Measurements from ENCODE around the gene NFATC3.

NFATC3 gene

DNA sequence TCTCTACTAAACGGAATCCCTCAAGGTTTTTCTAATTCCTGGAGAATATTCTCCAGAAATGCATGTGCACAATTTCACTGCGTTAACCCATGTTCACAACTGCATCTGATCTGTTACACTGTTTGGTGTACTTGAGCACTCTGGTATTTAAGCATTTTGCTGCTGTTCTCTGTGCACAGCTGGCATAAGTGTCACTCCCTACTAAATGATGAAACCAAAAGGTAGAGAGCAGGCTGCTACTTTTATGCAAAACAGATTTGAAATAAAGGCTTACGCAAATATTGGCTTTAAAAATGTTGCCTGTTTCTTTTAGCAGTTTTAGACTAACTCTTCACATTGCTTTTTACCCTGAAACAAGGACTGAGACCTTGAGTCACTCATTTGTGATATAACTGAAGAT is 109.1 kb downstream of the NFATC3 start:
- no peak for DNase-seq

DNA sequence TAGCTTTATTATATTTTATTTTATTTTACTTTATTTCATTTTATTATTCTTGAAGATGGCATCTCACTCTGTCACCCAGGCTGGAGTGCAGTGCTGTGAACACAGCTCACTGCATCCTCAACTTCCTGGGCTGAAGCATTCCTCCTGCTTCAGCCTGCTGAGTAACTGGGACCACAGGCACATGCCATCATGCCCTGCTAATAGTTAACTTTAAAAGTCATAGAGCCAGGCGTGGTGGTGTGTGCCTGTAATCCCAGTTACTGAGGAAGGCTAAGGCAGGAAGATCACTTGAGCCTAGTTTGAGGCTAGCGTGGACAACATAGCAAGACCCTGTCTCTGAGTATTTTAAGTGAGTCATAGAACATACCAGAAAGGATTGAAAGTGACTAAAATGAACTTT is 112.1 kb downstream of the NFATC3 start:
- no peak for DNase-seq

DNA sequence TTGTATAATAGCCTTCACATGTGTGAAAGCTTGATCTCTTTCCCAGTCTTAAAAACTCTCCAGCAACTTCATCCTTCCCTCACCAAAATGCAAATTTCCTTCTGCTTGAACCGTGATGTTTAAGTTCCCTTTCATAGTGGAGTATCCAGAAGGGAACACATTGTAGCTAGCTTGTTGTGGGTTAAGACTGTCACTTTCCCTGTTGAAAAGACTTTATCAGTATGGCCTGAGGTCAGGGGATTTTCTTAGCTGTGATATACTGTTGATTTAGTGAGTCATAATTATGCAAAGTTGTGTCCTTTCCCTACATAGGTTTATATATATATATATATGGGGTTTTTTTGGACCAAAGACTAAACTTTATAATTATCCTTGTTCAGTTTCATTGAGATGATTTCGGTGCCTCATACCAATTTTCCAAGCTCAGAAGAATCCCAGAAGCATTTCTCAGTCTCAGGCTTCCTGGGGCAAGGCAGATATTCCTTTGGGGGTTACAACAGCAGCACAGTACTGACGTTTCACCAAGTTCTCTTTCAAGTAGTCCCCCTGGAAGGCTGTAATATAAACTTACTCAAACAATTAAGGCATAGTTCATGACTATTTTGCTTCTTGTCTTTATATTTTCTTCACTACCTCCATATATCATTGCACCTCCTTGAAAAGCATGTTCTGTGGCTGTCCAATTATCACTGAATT is 115.1 kb downstream of the NFATC3 start:
- no peak for DNase-seq

GRCh38 chr16:68202091-68202519 is 116.9 kb downstream of the NFATC3 start:
- no peak for DNase-seq

DNA sequence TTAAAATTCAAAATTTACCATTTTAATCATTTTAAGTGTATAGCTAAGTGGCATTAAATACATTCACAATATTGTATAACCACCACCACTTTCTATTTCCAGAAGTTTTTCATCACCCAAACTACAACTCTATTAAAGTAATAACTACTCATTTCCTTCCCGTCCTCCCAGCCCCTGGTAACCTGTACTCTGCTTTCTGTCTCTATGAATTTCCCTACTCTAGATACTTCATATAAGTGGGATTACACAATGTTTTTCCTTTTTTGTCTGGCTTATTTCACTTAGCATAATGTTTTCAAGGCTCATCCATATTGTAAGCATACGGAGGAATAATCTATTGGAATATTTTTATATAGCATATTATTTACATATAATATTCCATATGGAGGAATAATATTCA is 121.1 kb downstream of the NFATC3 start:
- DNase-seq: no peak

- DNase-seq: no peak
These were observed 129.6 kb downstream of the NFATC3 start for GRCh38 chr16:68214726-68215125.

GRCh38 chr16:68215302-68215701 is 130.1 kb downstream of the NFATC3 start:
- no peak for DNase-seq

GRCh38 chr16:68216240-68216639 is 131.1 kb downstream of the NFATC3 start:
- DNase-seq: no peak

DNA sequence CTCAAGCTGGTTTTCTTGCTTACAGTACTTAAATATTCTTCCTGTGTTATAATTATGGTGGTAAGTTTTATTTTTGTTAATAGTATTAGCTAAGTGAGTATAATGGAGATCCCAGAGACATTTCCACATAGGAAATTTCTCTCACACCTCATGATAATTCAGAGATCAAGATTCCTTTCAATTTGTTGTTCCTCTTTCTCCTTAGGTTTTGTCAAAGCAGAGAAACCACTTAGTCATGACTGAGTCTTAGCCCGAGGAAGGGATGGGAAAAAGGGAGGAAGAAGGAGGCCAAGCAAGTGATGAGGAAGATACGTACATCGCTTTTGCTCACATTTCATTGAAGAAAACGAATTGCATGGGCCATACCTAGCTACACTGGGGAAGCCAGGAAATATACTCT is 132.3 kb downstream of the NFATC3 start:
- no peak for DNase-seq

- DNase-seq: no peak
These were observed 134.7 kb downstream of the NFATC3 start for GRCh38 chr16:68219725-68220351.

DNA sequence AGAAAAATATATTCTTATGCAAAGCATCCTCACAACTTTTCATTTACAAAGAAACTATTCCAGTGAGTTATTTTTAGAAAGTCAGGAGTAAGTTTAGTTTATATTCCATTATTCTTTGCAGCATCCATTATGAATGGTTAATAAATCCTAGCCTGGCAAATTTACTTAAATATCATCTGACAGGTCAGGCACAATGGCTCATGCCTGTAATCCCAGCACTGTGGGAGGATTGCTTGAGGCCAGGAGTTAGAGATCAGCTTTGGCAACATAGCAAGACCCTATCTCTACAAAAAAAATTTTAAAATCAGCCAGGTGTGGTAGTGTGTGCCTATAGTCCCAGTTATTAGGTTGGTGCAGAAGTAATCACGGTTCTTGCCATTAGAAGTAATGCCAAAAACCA is 137.9 kb downstream of the NFATC3 start:
- no peak for DNase-seq

- DNase-seq: no peak
These were observed 140.9 kb downstream of the NFATC3 start for GRCh38 chr16:68226116-68226515.

DNA sequence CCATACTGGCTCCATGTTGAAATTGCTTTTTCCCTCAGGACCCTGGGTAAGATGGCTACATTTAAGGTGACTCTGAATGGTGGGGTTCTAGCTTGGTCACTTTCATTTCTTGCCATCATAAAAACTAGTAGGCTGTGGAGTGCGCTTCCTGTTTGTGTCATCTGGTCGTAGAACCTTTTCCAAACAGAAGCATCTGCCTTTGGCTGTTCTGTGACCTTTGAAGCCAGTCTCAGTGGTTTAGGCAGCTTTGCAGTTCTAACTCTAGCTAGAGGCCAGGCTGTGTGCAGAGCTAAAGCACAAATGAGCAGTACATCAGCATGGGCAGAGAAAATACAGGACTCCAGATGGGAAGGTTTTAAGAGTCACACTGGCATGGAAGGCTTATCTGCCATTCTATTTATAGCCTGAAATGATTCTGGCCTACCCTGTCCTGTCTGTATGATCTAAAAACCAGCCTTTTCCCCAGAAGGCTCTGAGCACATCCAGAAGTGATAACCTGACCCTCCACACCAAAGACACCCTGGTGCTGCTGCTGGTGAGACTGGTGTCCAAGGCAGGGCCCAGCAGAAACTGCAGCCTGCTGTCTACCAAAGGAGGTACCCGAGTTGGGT is 142.1 kb downstream of the NFATC3 start:
- DNase-seq: no peak

DNA sequence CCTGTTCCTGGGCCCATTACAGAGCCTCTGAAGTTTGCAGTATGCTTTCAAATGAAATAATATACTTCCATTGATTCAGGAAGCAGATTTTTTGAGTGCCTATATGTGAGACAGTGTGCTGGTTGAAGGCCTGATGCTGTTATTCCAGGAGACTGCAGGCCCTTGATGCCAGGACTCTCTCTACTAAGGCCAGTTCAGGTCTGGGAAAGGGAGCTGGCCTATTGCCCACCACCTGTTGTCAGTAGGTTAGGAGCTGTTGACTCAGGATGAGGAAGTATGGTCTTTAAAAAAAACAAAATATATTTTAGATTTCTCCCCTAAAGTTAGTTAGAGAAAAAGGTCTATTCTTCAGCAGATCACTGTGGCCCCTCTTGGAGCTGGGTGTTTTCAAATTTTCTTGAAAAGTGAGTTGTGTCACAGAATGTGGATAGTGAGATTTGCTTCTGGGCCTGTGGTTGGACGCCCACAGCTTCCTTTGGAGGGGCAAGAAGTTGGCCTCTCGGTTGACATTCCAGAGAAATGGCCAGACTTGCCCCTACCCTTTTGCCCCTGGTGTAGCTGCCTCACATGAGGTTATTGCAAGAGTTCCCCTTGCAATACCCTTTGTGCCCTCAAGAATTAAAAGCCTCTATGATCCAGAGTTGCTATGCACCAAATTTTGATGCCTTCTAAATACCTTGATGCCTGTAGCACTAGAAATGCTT is 142.8 kb downstream of the NFATC3 start:
- no peak for DNase-seq

DNA sequence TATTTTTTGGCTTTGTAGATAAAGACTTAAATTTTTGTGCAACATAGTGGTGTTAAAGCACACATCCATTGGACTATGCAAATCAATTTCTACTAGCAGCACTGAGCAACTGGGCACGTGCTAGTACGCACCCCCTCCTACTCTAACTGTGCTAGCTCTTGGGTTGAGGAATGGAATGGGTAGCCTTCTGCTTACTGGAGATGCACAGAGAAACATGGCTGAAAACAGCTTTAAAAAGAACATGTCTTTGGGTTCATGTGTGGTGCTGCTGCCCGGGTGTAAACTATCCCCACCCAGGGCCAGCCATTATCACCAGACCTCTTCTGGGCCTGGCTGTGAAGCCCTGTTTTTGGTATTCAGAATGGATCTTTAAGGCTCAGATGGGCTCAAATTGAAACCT is 143.5 kb downstream of the NFATC3 start:
- DNase-seq: no peak

GRCh38 chr16:68229431-68230175 is 144.4 kb downstream of the NFATC3 start:
- DNase-seq: peak; percentile 26

GRCh38 chr16:68230176-68230571 is 145.0 kb downstream of the NFATC3 start:
- no peak for DNase-seq

- DNase-seq: no peak
These were observed 145.8 kb downstream of the NFATC3 start for GRCh38 chr16:68230956-68231355.

DNA sequence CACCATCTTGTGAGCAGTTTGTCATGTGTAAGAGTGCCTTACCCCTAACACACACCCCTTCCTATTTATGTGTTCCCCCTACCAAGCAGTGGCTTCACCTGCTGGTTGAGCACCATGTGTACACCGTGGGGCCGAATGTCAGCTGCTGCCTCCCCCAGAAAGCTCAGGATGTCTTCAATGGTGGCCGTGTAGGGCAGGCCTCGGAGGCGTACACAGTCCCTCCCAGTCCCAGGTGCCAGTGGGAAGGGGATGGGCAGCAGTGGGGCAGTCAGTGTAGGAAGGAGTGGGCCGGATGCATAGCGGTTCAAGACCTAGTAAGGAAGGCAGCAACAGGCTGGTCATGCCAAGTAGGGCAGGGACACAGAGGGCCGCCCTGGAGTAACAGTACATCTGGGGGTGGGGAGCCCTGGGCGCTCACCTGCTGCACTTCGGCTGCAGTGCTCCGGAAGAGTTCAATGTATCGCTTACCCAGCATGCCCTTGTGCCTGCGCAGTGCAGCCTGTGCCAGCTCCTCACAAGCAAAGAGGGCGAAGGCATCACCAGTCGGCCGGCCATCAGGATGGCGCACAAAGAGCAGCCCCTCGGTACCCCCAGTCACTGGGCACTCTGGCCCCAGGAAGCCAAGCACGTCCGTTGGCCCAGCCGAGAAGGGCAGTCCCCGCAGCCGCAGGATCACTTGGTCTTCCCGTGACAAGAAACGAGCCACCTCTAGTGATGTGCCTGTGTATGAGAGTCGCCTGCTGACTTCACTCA is 146.4 kb downstream of the NFATC3 start:
- DNase-seq: no peak

DNA sequence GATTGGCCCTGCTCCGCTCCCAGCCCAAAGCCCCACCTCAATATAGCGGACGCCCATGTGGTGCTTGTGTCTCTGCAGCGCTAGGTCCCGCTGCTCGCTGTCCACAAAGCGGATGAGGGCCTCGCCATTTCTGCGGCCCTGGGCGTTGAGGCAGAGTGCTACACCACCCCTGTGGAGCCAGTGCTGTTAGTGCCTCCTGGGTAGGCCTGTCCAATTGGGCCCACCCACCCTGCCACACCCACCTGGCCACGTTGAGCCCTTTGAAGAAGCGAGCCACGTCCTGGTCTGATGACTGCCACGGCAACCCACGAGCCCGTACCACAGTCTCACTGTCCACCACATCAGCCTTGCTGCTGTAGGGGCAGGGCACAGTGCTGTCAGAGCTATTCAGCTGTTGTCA is 147.2 kb downstream of the NFATC3 start:
- DNase-seq: no peak

GRCh38 chr16:68233085-68233834 is 148.1 kb downstream of the NFATC3 start:
- no peak for DNase-seq

DNA sequence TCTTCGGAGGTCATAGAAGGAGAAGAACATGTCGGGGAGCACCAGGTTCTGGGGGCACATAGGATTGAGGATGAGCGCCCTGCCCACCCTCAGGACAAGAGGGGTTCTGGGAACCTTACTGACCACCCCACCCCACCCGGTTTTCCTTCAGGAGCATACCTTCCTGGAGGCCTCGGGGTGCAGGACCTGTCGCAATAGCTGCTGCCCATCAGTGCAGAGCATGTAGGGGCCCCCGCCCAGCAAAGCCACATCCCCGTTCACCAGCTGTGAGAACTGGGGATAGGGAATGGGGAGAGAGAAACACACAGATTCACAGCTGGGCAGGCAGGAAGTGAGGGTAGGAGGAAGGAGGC is 148.6 kb downstream of the NFATC3 start:
- DNase-seq: no peak

All from NCI-H524 treated with DMSO at 0.1 percent for 48 hours (cell line).